Nucleus accumbens (tissue), 56 donors: ENCODE results near the gene DENND1A.

ENCODE experiments used
- DNase-seq, 56 donors: peaks; one replicate each; lab custom pipeline; 2025; lab: John Stamatoyannopoulos, UW

The DENND1A gene

DNA sequence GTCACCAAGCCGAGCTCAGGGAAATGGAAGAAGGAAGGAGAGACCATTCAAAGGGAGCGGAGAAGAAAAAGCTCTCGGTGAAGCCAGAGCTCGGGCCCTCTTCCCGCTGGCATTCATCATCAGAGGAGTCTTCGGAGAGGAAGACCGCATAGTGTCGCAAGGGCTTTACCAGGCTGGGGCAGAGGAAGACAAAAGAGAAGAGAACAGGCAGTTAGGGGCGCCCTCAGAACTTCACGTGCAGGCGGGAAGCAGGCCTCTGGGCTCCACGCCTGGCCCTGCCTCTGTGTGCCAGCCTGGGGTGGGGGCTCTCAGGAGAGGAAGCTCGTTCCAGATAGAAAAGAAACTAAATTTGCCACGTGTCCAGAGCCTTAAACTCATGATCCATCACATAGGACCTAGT lies 542.2 kb downstream of the DENND1A start:
- DNase-seq = no peak

DNA sequence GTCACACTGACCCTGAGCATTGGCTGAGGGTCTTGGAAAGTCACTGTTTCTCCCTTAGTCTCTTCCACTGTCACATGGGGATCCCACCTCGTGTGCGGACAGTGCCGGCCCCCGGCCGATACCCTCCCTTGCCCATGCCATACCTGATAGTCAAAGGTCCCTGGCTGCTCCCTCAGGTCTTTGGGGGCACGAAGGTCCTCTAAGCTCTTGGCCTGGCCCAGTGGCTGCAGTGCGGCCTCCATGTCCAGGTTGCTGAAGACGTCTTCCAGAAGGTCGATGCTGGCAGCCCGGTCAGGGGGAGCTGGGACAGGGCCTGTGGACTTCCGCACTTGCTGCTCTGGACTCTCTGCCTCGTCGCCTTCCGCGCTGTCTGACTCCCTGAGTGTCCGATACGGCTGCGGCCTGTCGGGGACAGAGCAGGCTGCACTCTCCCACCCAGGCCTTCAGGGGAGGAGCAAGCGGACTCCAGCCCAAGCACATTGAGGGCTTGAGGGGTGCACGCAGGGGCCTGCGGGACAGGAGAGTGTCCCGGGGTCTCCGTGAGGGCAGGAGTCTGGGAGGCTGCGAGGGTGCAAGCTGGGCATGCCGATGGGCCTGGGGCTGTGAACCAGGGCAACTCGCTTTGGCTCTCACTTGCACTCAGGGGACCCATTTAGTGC lies 546.3 kb downstream of the DENND1A start:
- peak in 1 of 56 donors; percentile 37 for DNase-seq

DNA sequence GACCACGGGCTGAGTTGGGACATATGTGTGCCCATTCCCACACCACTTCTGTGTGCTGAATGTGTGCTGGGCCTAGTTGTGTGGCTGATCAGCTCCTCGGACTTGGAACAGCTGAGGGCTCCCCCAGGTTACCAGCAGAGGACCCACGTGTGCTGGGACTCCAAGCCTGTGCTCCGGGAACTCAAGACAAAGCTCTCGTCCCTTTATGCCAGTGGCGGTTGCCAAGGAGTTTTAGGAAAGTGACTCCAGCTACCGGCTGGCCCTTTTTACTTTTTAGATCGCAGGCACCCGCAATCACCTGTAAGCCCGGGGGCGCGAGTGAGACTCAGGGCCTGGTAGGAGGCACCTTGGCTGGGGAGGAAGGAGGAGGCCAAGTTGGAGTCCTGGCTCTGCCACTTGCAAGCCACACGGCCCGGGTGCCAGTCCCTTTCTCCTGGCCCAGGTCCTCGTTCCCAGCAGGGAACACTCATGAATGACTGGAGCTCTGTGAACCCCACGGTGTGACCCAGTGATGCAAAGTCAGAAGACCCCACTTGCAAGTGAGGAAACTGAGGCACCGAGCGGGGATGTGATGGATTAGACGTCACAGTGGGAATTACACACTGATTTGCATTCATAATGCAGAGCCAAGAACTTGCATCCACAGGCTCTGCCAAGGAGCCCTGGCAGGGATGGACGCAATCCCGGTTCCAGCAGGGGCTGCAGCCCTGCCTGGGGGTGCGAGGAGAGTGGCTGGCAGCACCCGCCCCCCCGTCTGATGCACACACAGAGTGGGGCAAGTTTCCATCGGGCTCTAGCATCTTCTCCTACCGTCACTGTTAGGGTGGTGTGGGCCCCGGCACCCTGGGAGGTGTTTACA lies 547.0 kb downstream of the DENND1A start:
- peak in 27 of 56 donors; percentile 26 to 72 (median 53) for DNase-seq

- peak in 2 of 56 donors; percentile 27 to 51 for DNase-seq
These were observed 548.8 kb downstream of the DENND1A start for GRCh38 chr9:123380852-123381705.

GRCh38 chr9:123378956-123379660 lies 550.8 kb downstream of the DENND1A start:
- DNase-seq = peak in 2 of 56 donors; percentile 11 to 36

DNA sequence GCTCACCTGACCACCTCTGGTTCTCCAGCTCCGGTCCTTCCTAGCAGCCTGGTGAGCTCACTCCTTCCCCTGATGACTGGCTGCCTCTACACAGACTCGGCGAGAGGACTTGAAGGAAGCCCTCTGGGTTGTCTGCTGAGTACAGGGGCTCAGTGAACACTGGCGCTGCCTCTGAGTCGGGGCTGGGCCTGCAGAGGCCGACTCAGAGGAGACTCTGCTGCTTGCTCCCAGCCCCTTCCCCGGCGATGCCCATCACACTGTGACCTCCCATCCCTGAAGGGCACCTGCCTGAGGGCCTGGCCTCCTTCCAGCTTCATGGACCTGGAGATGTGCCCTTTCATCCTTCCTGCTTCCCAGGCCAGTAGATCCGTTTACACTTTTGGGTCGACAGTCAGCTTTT lies 551.9 kb downstream of the DENND1A start:
- DNase-seq = no peak

- peak in 11 of 56 donors; percentile 12 to 60 (median 43) for DNase-seq
These were observed 552.5 kb downstream of the DENND1A start for GRCh38 chr9:123377211-123377971.

DNA sequence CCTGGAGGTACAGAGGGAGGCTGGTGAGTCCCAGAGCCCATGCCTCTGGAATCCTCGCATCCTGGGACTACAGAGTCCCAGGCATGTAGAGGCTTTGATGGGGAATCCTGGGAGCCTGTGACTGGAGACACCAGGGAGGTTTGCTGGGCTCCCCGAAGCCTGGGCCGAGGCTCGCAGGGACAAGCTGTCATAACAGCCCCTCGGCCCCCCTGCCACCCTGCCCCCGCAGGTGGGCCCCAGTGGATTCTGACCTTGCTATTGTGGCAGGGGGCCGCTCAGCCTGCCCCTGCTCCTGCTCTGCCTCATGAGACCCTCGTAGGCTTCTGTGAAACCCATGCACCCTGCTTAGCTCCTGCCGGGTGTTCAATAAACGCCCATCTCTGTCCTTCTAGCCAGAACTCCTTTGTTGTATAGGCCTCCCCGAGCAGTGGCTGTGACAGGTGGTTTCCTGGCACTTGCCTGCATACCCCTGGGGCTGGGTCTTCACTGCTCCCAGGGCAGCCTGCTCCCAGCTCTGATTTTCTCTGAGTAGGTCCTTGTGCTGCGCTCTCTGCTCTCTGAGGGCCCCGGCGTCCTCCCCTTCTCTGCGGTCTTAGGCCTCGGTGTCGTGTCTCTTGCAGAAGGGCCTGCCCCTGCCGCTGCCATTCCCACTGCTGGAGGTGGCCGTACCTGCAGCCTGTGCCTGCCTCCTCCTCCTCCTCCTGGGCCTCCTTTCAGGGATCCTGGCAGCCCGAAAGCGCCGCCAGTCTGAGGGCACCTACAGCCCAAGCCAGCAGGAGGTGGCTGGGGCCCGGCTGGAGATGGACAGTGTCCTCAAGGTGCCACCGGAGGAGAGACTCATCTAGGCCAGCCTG lies 553.5 kb downstream of the DENND1A start:
- no peak for DNase-seq

- peak in 2 of 56 donors; percentile 25 to 35 for DNase-seq
These were observed 554.3 kb downstream of the DENND1A start for GRCh38 chr9:123375469-123376132.

DNA sequence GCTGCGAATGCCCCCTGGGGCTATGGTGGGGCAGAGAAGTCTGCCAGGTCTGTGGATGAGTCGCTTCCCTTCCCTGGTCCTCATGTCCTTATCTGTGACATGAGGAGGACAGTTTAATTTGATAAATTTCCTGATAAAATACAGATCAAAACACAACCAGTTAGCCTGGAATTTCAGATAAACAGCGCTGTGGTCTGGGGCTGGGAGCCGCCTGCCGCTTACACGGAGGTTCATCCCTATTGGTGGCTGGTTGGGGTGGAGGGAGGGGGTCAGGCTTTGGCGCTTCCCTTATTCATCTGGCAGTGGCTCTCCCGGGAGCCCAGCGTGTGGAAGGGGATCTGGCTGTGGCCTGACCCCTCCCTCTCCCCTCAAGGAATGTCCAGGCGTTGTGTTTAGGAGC lies 556.0 kb downstream of the DENND1A start:
- peak in 11 of 56 donors; percentile 18 to 61 (median 45) for DNase-seq

- no peak for DNase-seq
These were observed 556.4 kb downstream of the DENND1A start for GRCh38 chr9:123373447-123373923.

DNA sequence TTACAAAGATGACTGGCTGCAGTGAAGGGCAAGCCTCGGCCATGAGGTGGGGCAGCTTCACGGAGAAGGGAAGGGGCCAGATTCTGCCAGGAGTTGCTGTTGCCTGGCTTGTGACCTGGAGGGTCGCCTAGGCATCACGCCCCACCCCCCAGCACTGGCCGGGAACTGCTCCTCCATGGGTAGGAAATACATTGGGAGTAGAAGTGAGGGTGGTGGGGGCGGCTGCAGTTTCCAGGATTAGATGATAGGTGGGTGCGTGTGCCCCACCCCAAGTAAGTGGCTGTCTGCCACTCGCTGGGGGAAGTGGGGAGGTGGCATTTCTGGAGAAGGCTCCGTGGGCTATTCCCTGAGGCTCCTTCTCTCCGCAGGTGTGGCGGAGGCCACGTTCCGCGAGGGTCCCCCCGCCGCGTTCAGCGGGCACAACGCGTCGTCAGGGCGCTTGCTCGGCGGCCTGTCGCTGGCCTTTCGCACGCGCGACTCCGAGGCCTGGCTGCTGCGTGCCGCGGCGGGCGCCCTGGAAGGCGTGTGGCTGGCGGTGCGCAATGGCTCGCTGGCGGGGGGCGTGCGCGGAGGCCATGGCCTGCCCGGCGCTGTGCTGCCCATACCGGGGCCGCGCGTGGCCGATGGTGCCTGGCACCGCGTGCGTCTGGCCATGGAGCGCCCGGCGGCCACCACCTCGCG lies 557.0 kb downstream of the DENND1A start:
- peak in 5 of 56 donors; percentile 17 to 38 (median 32) for DNase-seq

DNA sequence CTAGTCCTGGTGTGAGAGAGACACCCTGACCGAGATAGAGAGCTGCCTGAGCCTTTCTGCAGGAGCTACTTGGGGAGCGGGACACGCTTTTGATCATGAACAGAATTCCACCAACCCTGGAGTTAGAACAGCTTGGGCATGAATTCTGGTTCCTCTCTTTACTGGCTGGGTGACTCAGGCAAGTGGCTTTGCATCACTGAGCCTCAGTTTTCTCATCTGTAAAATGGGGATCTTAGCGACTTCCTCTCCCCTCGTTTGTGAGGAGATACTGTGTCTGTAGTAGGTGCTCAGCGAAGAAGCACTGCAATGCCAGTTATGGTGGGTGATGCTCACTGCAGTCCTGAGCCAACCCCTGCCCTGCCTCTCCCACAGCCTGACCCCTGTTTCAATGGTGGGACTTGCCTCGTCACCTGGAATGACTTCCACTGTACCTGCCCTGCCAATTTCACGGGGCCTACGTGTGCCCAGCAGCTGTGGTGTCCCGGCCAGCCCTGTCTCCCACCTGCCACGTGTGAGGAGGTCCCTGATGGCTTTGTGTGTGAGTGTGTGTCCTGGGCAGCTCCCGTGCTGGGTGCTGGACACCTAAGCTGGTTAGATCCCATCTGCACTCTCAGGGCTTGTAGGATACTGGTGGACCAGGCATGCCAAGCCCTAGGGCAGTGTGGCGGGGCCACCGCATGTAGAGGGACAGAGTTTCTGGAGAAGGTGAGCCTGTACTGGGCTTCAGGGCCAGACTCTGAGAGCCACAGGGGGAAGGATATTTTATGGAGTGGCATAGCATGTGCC lies 557.9 kb downstream of the DENND1A start:
- DNase-seq = no peak

DNA sequence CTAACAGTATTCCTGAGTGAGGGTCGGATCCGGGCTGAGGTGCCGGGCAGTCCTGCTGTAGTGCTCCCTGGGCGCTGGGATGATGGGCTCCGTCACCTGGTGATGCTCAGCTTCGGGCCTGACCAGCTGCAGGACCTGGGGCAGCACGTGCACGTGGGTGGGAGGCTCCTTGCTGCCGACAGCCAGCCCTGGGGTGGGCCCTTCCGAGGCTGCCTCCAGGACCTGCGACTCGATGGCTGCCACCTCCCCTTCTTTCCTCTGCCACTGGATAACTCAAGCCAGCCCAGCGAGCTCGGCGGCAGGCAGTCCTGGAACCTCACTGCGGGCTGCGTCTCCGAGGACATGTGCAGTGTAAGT lies 558.7 kb downstream of the DENND1A start:
- DNase-seq = no peak

DNA sequence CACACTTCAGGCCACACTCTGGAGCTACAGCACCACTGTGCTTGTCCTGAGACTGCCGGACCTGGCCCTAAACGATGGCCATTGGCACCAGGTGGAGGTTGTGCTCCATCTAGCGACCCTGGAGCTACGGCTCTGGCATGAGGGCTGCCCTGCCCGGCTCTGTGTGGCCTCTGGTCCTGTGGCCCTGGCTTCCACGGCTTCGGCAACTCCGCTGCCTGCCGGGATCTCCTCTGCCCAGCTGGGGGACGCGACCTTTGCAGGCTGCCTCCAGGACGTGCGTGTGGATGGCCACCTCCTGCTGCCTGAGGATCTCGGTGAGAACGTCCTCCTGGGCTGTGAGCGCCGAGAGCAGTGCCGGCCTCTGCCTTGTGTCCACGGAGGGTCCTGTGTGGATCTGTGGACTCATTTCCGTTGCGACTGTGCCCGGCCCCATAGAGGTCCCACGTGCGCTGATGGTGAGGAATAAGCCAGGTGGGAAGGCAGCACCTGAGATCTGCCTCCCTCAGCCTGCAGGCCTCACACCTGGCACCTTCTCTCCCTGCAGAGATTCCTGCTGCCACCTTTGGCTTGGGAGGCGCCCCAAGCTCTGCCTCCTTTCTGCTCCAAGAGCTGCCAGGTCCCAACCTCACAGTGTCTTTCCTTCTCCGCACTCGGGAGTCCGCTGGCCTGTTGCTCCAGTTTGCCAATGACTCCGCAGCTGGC lies 559.2 kb downstream of the DENND1A start:
- DNase-seq = no peak

DNA sequence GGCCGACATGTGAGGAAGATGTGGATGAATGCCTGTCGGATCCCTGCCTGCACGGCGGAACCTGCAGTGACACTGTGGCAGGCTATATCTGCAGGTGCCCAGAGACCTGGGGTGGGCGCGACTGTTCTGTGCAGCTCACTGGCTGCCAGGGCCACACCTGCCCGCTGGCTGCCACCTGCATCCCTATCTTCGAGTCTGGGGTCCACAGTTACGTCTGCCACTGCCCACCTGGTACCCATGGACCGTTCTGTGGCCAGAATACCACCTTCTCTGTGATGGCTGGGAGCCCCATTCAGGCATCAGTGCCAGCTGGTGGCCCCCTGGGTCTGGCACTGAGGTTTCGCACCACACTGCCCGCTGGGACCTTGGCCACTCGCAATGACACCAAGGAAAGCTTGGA lies 559.8 kb downstream of the DENND1A start:
- DNase-seq = no peak
